GM18951 (cell line): ENCODE results near the gene ATG2B.

Experiments
- POLR2A ChIP-seq: IDR thresholded peaks from 4 replicates; pipeline ENCODE4 v1.6.1; 2011; ENCODE audit warnings: mild to moderate bottlenecking; ENCODE audit not compliant: insufficient read length, insufficient read depth; ENCODE audit errors: extremely low read depth
- in situ Hi-C: fragments of 300-500 bp; cut with MboI; formaldehyde crosslinking; loops from one replicate; pipeline ENCODE4 v1.12.0; 2022; ENCODE audit warnings: low sequenced_read_pairs, mixed read lengths, inconsistent platforms; ENCODE audit not compliant: unreplicated experiment

Gene ATG2B

GRCh38 chr14:96268431-96269358 lies 94.4 kb downstream of the ATG2B start:
- in situ Hi-C loops = loop anchor here (10.0 kb wide), 1 partner anchor 154 kb away; no protein-coding TSS in a partner anchor
- no peak for TF ChIP-seq POLR2A

GRCh38 chr14:96267916-96268315 lies 95.2 kb downstream of the ATG2B start:
- in situ Hi-C loops = loop anchor here (10.0 kb wide), 1 partner anchor 153 kb away; no protein-coding TSS in a partner anchor

GRCh38 chr14:96267336-96267735 lies 95.8 kb downstream of the ATG2B start:
- no peak for TF ChIP-seq POLR2A
- in situ Hi-C loops = loop anchor here (10.0 kb wide), 1 partner anchor 153 kb away; no protein-coding TSS in a partner anchor

More at GRCh38 chr14:96267916-96268315, 95.2 kb downstream of the ATG2B start:
- TF ChIP-seq POLR2A = no peak

GRCh38 chr14:96265383-96266095 lies 97.6 kb downstream of the ATG2B start:
- in situ Hi-C loops = loop anchor here (10.0 kb wide), 1 partner anchor 151 kb away; no protein-coding TSS in a partner anchor
- no peak for TF ChIP-seq POLR2A

- in situ Hi-C loops = loop anchor here (10.0 kb wide), 1 partner anchor 150 kb away; no protein-coding TSS in a partner anchor
- no peak for TF ChIP-seq POLR2A
Observed at GRCh38 chr14:96264853-96265252, 98.3 kb downstream of the ATG2B start.

- no peak for TF ChIP-seq POLR2A
- in situ Hi-C loops = loop anchor here (10.0 kb wide), 1 partner anchor 149 kb away; no protein-coding TSS in a partner anchor
Observed at GRCh38 chr14:96264200-96264553, 99.0 kb downstream of the ATG2B start.

- in situ Hi-C loops = loop anchor here (10.0 kb wide), 1 partner anchor 149 kb away; no protein-coding TSS in a partner anchor
- TF ChIP-seq POLR2A = no peak
Observed at GRCh38 chr14:96263347-96264199, 99.6 kb downstream of the ATG2B start.

- in situ Hi-C loops = loop anchor here (10.0 kb wide), 1 partner anchor 147 kb away; no protein-coding TSS in a partner anchor
- no peak for TF ChIP-seq POLR2A
Observed at GRCh38 chr14:96261772-96262655, 101.1 kb downstream of the ATG2B start.

- in situ Hi-C loops = loop anchor here (10.0 kb wide), 1 partner anchor 146 kb away; no protein-coding TSS in a partner anchor
- TF ChIP-seq POLR2A = no peak
Observed at GRCh38 chr14:96261053-96261452, 102.1 kb downstream of the ATG2B start.

- no peak for TF ChIP-seq POLR2A
- in situ Hi-C loops = loop anchor here (10.0 kb wide), 1 partner anchor 146 kb away; no protein-coding TSS in a partner anchor
Observed at GRCh38 chr14:96260341-96260821, 102.8 kb downstream of the ATG2B start.

- TF ChIP-seq POLR2A = no peak
- in situ Hi-C loops = no loop called here
Observed at GRCh38 chr14:96257900-96258299, 105.2 kb downstream of the ATG2B start.
